SKM-1 (cell line): ENCODE data around the gene EPS15.
"Not testable (repeated sequence)": the region's sequence is repeated elsewhere in the genome, so short reads cannot be mapped to it uniquely, and the experiment has no call there.

Source experiments
- DNase-seq: peaks from one replicate; lab custom pipeline; 2025; ENCODE audit not compliant: unreplicated experiment; lab: John Stamatoyannopoulos, UW

EPS15 gene

DNA sequence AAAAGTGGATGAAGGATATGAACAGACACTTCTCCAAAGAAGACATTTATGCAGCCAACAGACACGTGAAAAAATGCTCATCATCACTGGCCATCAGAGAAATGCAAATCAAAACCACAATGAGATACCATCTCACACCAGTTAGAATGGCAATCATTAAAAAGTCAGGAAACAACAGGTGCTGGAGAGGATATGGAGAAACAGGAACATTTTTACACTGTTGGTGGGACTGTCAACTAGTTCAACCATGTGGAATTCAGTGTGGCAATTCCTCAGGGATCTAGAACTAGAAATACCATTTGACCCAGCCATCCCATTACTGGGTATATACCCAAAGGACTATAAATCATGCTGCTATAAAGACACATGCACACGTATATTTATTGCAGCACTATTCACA is 128.4 kb downstream of the EPS15 start:
- DNase-seq = not testable (repeated sequence)

DNA sequence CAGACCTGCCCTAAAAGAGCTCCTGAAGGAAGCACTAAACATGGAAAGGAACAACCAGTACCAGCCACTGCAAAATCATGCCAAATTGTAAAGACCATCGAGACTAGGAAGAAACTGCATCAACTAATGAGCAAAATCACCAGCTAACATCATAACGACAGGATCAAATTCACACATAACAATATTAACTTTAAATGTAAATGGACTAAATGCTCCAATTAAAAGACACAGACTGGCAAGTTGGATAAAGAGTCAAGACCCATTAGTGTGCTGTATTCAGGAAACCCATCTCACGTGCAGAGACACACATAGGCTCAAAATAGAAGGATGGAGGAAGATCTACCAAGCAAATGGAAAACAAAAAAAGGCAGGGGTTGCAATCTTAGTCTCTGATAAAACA is 131.8 kb downstream of the EPS15 start:
- not testable (repeated sequence) for DNase-seq

DNA sequence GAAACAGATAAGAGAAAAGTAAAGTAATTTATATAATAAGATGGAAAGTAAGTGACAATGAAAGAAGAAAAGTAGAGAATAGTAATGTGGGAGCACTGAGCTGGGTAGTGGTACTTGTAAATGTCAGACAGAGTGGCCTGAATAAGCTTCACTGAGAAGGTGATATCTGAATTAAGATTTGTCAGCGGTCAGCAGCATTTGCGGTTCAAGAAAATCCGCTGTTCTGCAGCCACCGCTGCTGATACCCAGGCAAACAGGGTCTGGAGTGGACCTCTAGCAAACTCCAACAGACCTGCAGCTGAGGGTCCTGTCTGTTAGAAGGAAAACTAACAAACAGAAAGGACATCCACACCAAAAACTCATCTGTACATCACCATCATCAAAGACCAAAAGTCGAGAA is 132.8 kb downstream of the EPS15 start:
- not testable (repeated sequence) for DNase-seq

DNA sequence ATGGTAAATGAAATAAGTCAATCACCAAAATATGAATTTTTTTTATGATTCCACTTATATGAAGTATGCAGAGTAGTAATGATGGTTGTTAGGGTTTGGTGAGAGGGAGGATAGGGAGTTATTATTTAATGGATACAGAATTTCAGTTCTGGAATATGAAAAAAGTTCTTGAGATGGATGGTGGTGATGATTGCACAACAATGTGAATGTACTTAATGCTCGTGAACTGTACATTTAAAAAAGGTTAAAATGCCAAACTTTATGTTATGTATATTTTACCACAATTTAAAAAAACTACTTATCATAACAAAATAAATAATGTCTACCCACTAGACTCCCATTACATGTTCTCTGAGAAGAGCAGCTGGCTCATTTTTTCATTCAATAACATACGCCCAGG is 133.3 kb downstream of the EPS15 start:
- DNase-seq = no peak

DNA sequence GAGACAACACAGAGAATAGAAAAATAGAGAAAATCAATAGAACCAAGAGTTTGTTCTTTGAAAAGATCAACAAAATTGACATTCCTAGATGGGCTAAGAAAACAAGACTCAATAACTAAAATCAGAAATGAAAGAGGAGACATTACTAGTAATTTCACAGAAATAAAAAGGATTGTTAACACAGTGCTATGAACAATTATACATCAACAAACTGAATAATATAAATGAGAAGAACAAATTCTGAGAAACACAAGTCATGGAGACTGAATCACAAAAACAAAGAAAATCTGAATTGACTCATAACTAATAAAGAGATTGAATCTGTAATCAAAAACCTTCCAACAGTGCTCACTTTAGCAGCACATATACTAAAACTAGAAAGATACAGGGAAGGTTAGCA is 137.1 kb downstream of the EPS15 start:
- DNase-seq = no peak

DNA sequence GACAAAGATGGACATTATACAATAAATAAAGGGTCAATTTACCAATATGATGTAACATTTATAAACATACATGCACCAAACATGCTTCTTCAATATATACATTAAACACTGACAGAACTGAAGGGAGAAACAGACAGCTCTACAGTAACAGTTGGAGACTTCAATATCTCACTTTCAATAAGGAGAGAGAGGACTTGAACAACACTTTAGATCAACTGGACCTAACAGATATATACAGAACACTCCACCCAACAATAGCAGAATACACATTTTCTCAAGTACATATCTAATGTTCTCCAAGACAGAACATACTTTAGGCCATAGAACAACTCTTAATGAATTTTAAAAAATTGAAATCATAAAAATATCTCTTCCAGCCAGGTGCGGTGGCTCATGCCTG is 138.1 kb downstream of the EPS15 start:
- no peak for DNase-seq

DNA sequence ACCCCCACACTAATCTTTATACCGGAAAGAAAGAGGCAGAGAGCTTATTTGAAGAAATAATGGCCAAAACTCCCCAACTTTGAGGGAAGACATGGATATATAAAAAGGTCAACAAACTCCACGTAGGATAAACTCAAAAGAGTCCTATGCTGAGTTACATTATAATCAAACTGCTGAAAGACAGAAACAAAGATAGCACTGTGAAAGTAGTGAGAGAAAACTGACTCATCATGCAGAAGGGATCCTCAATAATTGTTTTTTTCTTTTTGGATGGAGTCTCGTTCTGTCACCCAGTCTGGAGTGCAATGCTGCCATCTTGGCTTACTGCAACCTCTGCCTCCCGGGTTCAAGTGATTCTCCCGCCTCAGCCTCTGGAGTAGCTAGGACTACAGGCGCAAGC is 140.2 kb downstream of the EPS15 start:
- DNase-seq = no peak

DNA sequence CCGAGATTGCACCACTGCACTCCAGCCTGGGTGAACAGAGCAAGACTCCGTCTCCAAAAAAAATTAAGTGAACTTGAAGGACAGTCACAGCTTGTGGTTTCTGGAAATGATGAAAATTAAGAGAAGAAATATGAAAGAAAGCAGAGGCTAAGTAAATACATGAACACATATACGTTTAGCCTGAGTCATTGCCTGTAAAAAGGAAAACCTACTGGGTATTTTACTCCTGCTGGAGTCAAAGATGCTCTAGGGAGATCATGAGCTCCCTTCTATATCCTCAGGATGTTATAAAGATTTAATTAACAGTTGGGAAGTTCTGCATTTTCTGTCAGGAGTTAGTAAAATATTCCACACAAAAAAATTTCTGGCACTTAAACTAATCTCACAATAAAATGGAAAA is 145.2 kb downstream of the EPS15 start:
- no peak for DNase-seq

DNA sequence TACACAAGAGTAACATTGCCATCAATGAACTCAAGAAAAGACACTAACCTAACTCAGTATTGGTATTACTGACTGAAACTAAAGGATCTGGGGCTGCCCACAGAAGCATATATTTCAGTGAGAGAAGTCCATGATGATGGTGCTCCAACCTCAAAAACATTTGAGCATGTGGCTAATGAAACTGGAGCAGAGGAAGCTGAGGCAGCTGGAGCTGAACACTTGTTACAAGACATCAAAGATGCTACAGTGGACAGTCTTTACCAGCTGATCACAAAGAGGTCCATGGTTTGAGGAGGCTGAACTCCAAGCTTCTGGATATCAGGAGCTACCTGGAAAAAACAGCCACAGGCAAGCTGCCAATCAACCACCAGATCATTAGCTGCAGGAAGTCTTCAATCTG is 146.5 kb downstream of the EPS15 start:
- DNase-seq = no peak

DNA sequence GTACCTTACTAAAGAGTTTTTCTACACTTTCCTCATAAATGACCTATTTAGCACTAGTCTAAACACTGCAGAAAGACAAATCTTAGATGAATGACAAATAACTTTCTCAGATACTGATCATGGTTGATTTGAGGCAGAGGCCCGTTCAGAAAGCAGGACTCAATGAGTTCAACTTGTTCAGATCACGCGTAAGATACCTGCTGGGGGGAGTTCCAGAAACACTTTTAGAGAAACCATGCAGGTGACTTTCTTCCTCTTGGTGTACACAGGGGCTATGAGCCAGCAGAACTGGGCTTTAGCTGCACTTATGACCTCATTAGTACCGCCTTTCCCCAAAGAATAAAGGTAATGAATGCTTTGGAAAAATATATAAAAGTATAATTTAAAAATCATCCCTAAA is 149.9 kb downstream of the EPS15 start:
- no peak for DNase-seq

DNA sequence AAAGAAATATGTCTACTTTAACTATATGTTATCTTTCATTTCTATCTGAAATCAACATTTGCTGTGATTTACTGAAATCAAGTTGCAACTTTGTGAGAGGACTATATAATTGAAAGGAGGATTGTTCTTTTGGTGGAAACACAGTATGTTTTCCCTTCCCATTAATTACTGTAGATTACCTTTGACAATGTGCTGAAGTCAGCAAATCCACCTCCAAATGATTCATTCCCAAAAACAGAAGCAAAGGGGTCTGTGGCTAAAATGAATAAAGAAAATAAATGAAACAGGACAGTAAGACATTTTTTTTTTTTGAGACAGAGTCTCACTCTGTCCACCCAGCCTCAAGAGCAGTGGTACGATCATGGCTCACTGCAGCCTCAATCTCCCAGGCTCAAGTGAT is 153.3 kb downstream of the EPS15 start:
- DNase-seq = no peak

DNA sequence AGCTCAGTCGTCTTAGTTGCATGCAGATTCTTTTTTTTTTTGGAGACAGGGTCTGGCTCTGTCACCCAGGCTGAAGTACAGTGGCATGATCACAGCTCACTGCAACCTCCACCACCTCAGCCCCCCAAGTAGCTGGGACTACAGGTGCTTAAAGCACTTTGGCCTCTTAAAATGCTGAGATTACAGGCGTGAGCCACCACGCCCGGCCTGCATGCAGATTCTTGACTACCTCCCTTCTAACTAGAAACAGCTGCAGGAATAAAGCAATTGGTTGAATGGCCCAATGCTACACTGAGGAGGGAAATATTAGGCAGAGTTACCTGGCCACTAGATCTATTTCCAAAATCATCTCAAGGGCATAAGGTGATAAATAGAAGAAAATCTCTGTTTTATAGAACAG is 159.2 kb downstream of the EPS15 start:
- DNase-seq = no peak

DNA sequence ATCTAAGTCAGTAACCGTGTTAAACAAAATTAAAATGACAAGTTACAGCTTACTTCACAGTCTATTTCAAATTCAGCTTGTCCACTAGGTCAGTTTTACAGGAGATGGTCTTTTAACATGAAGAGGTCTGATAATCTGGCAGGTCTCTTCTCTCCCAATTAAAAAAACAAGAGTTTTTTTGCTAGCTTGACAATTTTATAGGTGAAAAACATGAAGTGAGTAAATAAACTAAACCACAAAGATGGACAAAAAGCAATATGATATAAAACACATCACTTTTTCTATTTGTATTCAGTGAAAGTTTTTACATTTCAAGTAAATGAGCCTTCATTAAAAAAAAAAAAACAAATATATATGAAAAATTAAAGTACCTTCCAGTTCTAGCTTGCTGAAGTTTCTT is 163.7 kb downstream of the EPS15 start:
- DNase-seq = no peak

DNA sequence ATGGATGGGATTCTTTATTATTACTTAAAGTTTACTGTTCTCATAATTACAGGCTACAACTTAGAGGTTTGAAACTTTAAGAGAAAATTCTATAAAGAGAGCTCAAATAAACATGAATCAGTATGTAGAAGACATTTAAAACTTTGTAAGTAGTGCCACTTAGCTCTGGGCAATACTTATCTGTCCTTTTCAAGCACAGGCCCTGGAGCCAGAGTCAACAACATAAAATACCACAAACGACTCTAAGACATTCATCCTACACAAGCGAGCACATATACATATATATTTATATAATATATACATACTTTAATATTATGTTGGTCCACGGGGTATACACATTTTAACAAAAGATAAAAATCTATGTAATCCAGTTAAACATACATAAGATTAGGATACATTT is 164.7 kb downstream of the EPS15 start:
- DNase-seq = no peak

DNA sequence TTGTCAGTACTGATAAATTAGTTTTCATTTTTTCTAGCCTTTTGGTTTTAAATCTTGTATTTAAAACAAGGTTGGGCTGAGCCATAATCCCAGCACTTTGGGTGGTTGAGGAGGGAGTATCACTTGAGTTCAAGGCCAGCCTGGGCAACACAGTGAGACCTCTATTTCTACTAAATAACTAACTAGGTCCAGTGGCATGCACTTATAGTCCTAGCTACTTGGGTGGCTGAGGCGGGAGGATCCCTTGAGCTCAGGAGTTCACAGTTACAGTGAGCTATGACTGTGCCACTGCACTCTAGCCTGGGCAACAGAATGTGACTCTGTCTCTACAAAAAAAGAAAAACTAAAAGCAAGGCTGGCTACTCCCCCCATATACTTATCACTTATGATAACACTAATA is 167.2 kb downstream of the EPS15 start:
- no peak for DNase-seq

DNA sequence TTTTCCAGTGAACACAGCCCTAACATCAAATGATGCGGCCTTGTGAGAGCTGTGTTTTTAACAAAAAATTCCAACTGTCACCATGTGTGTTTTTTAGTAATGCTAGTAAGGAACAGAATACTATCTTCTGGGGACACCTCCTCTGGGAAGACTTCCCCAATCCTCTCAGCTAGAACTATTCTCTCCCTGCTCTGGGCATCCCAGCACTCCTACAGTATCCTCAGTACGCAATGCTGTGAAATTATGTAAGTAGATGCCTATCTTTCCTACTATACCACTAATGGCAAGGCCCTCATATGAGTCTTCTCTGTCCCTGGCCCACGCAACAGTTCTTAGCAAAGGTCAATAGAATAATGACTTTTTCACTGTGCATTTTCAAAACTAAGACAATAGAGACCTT is 169.2 kb downstream of the EPS15 start:
- DNase-seq = no peak

DNA sequence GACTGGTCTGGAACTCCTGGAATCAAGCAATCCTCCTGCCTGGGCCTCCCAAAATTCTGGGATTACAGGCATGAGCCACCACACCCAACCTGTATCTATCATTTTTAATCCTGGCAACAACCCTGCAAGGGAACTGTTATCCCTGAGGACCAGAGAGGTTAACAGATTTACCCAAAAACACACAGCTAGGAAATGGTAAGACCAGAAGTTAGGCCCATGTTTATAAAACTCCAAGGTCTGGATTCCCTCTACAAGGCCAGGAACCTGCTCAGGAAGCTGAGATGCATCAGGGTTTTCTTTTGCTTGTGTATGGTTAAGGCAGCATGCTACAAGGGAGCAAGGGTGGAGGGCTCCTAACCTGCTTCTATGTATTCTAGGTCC is 170.9 kb downstream of the EPS15 start:
- no peak for DNase-seq

DNA sequence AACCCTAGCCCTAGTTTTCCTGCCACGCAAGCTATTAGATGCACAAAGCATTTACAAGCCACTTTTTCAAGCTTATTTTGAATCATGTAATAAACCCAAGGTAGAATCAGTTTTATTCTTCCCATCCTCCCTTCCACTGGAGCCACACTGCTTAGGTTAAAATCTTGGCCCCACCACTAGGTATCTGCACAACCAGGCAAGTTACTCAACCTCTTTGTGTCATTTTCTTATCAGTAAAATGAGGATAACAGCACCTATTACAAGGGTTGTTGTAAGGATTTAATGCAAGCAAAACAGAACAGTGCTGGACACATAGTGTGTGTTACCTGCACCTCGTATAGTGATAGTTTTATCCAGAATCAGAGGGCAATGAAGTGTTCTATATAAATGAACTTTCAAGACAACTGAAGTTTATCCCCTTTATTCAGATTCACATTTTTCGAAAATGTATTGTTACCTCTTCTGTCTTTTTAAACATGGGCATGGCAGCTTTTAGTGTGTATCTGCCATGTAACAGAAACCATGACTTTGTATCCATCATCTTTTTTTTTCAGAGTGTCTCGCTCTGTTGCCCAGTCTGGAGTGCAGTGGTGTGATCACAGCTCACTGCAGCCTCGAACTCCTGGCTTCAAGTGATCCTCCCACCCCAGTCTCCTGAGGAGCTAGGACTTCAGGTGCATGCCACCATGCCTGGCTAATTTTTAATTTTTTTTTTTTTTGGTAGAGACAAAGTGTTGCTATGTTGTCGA is 171.5 kb downstream of the EPS15 start:
- DNase-seq = no peak

DNA sequence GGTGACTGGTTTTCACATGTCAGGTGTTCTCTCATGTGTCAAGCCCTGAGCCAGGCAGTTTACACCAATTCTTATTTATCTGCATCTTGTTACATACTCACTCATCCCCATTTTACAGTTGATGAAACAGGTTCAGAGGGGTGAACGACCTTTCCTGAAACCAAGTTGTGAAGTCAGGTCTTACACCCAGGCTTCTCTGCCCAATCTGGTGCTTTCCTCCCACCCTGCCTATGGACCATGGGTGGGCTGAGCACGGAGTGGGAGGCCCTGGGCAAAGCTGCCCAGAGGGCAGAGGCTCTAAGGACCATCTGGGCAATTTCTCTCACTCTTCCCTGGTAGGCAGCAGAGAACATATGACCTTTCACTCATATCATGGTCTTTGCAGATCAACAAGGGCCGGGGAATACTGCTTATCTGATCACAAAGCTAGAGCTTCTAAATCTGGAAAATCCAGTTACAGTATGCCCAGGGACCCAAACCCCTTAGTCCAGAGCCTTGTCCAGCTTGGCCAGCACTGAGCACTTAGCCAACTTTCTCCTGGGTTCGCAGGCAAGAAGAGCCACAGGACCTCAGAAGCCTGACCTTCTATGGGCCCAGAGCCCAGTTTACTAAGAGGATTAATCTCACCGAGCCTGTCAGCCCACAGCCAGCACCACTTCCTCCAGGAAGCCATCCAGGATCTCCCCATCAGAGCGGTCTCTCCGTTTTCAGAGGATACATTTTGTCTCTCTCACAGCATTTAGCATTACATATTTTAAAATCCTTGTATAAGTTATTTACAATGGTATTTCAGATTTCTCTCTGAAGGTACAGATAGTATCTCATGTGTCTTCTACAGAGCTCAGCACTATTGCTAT is 172.8 kb downstream of the EPS15 start:
- DNase-seq = no peak

DNA sequence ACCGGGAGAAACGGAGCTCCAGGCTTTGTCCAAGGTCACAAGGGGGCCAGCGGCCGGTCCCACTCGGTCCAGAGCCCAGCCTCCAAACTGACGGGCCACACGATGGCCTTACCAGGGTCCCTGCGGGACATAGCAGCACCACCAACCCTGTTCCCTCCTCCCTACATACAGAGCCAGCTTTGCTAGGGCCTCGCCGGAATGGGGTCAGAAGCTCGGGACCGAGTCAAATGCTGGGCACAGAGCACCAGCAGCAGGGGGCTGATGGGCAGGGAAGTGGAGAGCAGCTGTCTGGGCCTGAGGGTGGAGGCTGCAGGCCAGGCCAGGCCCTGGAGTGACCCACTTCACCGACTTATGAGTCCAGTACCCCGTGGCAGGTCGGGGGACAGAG is 173.8 kb downstream of the EPS15 start:
- DNase-seq = no peak

DNA sequence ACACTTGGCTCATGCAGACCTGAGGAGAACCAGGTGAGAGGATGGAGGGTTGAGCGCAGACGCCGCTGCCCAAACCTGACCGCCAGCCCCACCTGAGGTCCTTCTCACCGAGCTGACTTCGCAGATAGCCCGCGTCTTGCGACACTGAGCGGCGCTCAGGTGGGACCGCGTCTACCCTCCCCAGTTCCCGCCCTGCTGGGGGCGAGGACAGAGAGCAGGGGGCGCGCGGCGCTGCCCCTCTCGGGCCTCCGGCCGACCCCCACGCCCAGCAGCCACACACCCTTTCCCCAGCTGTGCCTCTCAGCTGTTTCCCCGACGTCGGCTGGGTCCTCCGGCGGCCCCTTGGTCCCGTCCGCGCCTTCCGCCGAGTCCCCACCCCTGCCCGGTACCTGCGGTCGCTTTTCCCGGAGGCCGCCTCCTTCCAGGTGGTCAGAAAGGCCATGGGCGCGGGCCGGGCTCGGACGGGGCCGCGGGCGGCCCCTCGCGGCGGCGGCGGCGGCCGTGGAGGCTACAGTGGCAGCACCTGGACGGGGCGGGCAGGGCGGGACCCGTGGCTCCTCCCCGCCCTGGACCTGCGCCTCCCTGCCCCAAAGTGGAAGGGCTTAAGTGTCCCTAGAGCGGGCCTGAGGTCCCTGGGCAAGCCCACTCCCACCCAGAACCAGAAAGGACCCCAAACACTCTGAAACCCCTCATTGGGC is 174.3 kb downstream of the EPS15 start:
- DNase-seq = no peak

DNA sequence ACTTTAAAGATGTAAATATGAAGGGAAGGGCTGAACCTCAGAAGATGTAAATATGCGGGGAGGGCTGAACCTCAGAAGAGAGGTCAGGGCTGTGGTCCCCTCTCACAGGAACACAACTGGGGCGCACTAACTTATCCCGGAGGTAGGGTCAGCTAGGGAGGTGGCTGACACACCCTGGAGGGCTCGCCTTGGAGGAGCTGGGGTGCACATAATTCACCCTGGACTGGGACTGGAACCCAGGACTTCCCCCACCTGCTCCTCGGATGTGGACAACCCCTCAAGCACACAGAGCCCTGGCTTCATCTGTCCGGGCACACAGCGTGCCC is 174.8 kb downstream of the EPS15 start:
- no peak for DNase-seq
